GM12874 (cell line): ENCODE measurements around the gene FKBP10.

Source experiments
- TF ChIP-seq, protein P1 (sequence below): IDR thresholded peaks from 2 replicates; pipeline ENCODE4 v1.5.1; 2011; ENCODE audit warnings: low read depth, mild to moderate bottlenecking, control low read depth, low read length, moderate library complexity; ENCODE audit not compliant: insufficient read depth

The FKBP10 gene

DNA sequence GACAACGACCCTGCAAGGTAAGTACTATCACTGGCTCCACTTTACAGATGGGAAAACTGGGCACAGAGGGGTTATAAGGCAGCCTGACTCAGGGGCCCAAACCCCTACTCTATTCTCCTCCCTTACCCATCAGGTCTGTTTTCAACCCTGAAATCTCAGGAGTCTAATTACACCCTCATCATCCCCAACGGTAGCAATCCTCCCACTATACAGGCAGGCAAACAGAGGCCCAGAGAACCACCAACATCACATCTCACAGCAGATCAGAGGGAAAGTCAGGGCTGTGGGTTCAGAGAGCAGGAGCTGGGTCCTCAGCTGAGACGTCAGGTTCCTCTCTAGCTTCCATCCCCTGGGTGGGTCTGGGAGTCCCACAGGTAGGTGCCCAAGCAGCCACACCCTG is 42.8 kb upstream of the FKBP10 start:
- TF ChIP-seq, protein P1, sequence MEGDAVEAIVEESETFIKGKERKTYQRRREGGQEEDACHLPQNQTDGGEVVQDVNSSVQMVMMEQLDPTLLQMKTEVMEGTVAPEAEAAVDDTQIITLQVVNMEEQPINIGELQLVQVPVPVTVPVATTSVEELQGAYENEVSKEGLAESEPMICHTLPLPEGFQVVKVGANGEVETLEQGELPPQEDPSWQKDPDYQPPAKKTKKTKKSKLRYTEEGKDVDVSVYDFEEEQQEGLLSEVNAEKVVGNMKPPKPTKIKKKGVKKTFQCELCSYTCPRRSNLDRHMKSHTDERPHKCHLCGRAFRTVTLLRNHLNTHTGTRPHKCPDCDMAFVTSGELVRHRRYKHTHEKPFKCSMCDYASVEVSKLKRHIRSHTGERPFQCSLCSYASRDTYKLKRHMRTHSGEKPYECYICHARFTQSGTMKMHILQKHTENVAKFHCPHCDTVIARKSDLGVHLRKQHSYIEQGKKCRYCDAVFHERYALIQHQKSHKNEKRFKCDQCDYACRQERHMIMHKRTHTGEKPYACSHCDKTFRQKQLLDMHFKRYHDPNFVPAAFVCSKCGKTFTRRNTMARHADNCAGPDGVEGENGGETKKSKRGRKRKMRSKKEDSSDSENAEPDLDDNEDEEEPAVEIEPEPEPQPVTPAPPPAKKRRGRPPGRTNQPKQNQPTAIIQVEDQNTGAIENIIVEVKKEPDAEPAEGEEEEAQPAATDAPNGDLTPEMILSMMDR = no peak

DNA sequence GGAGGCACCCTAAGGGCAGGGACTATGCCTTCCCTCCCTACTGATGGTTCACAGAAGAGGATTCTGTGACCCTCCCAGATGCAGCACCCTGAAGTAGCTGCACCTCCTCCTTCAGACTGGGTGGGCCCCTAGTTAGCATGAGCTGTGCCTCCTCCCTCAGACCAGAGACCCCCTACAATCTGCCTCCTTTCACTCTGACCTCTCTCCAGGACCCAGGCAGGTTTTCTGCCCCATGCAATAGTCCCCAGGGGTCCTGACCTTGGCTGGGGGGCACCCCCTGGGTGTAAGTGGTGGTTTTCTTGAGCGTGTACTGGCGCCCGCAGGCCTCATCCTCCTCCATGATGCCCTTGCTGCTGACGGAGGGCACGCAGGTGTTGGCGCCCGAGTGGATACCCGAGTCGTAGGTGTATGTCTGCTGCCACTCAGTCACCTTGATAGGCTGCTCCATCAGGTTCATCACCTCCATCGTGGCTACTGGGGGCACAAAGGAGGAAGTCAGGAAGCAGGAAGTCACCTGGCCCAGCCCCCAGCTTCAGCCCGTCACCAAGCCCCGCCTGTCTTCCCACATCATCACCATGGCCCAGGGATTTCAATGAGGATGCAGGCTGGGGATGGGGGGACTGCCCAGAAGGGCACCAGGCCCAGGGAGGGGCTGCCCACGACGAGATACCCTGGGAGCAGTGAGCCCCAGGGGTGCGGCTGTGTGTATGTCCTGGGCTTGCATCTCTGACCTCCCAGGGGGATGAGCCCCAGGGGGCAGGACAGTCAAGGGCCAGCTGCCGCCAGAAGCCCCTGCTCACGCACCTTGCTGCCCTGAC is 41.2 kb upstream of the FKBP10 start:
- TF ChIP-seq, protein P1 = no peak

DNA sequence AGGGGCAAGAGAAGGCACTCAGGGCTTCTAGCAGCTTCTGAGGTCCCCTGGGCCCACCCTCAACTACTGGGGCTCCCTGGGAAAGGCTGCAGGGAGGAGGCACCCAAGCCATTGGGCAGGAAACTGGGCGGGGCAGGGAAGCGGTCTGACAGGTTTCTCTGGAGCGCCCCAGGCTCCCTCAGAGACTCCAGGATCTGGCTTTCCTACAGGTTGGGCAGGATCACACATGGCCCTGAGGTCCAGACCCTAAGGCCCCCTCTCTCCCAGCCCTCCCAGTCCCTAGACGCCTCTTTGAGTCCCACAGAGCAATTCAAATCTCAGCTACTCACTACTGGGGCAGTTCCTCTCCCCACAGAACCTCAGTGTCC is 40.6 kb upstream of the FKBP10 start:
- TF ChIP-seq, protein P1 = no peak

DNA sequence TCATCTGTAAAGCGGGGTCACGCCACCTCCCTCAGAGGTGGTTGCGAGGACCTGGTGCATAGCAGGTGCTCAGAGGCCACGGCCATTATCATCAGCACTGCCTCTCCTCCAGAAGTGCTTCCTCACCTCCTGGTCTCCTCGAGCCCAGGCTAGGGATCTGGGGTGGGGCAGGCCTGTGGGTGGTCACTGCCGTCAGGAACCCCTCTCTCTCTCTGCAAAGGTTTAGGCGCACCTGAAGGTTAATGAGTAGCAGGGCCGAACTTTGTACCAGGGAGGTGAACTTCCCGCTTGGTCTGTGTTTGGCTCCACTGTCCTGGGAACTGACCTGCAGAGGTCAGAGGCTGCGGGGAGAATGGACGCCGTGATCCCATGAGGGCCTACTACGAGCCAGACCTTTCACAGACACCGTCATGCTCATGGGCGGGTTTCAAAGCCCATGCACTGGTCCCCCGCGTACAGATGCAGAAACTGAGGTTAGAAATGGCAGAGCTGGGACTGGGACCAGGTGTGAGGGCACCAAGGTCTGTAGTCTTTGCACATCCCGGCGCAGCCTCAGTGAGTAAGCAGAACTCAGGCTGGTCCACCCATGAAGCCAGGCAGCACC is 40.1 kb upstream of the FKBP10 start:
- TF ChIP-seq, protein P1 = no peak

DNA sequence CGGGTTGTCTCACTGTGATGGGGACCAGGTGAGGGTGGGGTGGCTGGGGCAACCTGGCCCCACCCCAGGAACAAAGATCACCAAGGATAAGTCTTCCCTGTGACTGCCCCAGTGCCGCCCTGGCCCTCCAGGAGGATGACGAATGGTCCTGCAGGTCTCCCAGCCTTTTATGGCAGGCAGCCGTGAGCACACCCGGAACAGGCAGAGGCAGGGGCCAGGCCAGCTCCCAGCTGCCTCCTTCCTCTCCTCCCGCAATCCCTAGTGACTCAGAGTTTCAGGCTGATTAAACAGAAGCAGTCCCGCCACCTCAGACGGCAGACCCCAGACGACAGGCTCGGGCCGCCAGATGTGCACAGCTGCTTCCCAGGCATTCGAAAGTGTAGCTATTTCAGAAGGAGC is 39.6 kb upstream of the FKBP10 start:
- TF ChIP-seq, protein P1 = no peak

DNA sequence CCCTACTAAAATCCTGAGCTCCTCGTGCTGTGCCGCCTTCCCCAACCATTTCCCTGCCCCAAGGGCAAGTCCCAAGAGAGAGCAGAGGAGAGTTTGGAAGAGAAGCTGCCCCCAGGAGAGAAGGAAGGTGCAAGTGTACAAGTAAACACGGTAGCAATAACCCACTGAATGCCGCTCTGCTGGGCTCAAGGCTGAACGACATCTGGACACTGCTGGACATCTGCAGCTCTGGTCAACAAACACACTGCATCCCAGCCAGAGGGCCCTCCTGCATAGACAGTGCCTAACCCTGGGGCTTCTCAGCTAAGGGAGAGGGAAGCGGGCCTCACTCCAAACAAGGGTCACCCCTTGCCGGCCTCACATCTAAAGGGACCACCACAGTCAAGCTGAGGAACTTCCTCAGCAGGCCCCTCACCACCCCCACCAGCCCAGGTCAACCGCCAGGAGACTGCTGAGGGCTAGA is 39.0 kb upstream of the FKBP10 start:
- TF ChIP-seq, protein P1 = no peak

DNA sequence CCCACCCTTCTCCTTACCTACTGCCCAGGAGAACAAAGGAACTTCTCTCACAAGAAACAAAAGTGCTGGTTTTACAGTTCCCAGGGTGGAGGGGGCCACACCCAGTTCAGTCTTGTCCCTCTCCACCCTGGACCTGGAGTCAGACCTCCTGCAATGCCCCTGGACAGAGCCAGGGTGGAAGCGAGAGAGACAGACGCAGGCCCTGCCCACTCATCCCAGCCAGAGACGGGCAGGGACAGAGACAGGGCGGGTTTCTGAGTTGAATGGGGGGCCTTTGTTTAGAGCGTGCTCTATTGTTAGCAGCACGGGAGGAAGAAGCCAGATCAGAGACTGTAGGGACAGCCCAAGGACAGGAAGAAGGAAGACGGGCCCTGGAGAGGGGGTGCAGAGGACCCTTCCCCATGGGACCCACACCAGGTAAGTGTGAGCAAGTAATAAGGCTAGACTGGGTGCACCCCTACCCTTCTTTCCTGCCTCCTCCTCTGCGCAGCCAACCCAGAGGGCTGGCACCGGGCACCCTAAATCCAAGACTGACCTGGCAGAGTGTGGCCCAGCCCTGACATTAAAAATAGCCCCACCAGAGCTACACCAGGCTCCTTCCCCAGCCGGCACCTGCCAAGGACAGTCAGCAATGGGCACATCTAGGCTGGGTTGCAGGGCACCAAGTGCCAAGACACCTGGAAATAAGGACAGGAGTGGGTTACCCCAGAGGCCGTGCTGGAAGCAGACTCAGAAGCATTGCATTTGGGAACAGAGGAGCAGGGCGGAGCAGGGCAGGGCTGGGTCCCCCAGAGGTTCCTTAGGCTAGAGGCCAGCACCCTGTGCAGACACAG is 37.2 kb upstream of the FKBP10 start:
- TF ChIP-seq, protein P1 = no peak
